Pons (tissue), 1 donor: ENCODE measurements around the gene ADGRB2.

Experiments
- DNase-seq: peaks from one replicate; pipeline ENCODE4 v3.0.0-alpha.2; 2016; ENCODE audit warnings: low spot score

The ADGRB2 gene

DNA sequence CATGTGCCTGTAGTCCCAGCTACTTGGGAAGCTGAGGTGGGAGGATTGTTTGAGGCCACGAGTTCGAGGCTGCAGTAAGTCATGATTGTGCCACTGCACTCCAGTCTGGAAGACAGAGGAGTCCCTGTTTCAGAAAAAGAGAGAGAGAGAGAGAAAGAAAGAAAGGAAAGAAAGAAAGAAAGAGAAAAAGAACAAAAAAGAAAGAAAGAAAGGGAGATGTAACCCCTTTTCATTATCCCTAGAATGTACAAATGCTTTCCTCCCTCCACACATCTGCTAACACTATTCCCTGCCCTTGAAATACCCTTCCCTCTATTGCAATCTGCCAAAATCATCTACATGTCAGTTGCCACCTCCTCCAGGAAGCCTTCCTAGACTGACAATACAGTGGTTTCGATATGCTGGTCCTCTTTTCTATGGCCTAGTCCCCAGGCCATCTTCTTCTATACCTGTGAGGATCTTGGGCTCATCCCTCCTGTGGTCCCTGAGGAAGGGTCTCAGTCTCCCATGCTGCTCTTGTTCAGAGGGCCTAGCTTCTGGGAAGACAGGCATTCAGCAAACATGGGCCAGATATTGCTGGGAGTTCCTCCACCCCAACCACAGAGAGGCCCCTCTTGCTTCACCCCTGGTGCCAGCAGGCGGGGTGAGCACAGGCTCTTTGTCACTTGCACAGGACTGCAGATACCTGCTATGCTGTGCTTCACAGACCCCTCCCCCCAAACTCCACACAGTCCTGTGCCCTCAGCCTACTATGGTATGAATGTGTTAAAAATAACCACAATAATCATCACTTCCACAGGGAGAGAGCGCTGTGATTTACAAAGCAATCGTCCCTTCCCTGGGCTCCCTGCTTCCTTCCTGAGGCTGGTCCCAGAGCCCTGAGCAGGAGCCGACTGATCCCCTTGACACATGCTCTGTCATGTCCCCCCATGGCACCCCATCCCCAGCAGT is 14.1 kb downstream of the ADGRB2 start:
- no peak for DNase-seq

DNA sequence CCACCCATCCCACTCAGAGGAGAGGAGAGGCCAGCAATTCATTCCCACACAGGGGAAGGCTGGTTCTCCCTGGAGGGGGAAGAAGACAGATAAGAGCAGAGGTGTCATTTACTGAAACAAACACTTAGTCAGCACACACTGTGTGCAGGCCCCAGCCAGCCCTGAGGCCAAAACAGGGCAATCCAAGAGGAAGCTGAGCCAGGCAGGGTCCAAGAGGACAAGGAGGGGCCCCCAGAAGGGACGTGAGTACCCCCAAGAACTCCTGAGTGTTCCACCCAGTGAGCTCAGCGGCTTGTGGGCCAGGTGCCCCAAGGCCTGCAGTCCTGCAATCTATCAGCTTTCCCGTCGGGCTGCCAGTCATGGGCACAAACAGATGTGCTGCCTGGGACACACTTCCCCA is 15.8 kb downstream of the ADGRB2 start:
- DNase-seq: no peak

DNA sequence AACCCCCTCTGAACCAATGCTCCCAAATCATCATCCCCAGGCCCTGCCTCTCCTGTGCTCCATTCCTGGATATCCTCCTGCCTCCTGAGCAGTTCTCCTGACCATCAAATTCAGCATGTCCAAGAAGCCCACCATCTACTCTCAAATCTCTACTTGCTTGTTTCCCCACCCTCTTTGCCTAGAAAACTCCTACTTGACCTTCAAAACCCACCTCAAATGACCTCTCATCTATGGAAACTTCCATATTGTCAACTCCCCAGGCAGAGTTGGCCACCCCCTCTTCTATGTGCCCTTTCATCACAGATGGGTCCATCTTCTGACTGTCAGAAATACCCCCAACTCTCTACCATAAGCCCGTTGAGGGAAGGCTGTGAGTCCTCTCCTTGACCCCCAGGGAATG is 16.8 kb downstream of the ADGRB2 start:
- DNase-seq: no peak

DNA sequence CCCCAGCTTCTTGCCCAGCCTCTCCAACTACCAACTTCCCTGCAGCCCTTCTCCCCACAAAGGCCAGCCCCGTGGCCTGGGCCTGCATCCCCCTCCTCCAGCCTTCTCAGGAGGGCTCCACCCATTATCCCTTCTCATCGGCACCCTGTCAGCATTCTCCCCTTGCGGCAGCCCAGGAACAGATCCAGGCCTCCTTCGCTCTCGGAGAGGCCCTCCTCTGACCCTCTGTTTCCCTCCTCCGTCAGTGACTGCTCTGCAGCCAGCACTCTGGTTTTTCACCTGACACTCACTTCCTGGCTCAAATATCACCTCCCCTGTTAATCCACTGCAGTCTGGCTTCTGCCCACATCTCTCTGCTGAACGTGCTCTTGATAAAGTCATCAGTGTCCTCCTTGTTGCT is 17.5 kb downstream of the ADGRB2 start:
- DNase-seq: no peak

DNA sequence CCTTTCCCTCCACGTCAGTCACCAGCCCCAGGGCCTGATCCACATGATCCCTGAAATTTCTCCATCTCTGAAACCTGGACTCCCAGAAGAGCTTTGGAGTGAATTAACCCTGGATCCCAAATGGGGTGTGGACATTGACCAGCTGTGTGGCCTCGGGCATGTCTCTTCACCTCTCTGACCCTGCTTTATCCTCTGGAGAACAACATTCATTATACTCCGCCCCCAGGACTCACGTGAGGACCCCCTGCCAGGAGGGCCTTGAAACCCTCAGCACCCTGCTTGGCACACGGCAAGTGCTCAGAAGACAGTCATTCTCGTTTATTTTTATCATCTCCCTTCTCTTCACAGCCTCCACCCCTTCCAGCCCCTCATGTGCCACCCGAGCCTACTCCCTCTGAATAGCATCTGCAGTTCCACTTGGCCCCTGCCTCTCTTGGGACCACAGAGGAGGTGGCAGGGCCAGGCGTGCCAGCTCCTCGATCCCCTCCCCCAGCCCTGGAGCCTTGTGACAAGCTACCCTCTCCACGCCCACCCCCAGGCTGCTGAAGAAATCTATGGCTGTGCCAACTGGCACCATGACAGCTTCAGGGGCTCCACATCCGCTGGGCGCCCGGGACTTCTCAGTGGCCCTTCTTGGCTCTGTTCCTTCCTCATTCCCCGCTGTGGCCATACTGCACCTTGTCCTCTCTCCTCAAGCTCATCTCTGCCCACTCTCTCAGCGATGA is 18.0 kb downstream of the ADGRB2 start:
- no peak for DNase-seq

DNA sequence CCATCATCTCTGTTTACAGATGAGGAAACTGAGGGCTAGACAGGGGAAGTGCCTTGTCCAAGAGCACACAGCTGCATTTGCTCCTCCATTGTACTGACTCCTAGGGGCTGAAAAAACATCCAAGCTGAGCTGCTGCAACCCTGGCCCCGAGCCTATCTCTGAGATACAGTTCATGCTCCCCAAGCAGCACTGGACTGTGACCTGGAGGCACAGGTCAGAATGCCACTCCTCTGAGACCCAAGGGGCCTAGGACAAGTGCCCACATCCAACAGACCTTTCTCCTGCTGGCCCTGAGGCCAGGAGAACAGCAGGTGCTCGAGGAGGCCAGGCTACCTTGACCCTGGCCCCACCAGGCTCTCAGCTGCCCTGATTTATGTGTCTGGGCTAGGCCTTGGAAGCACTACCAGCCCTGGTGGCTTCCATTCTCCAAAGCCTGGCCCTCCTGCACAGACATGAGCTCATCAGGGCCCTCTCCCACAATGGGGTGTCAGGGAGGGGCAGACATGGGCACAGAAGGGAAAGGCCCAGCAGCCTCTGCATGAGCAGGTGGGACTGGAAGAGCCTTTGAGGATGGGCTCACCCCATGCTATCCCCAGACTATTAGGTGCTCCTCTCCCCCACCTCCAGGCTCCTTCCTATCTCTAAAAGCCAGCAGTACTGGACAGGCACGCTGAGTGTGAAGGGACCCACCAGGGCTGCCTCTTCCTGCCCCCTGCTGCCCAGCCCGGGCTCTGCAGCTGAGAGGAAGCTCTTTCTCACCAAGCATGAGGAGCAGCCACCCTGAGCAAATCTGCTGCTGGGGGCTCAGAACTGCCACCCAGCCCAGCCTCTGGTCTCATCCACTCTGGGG is 18.8 kb downstream of the ADGRB2 start:
- peak; percentile 56 for DNase-seq

DNA sequence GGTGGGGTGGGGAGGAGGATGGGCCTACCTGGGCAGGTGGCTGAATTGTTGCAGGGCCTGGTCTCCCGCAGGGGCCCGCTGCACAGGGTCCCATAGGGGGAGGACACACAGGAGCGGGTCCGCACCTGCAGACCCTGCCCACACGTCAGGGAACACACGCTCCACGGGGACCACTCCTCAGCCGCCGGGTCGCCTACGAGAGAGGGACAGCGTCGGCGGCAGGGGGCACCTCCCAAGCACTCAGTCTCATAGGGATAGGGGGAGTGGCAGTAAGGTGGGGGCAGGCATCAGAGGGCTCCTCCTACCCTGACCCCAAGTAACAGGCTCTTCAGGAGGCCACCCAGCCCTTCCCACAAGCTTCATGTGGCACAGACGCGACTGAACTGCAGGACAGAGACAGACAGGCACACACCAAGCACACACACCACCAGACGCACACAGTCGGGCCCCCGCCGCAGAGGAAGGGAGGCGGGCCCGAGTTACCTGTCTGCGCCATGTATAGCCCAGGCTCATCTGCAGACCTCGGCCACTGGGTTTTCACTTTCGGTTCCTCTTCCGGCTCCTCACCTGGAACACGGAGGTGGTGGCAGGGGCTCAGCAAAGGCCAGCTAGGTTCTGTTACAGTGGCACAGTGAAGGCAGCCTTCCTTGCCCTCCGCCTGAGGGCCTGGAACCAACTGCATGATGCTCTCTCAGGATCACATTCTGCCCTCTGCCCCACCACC is 19.8 kb downstream of the ADGRB2 start:
- DNase-seq: no peak

DNA sequence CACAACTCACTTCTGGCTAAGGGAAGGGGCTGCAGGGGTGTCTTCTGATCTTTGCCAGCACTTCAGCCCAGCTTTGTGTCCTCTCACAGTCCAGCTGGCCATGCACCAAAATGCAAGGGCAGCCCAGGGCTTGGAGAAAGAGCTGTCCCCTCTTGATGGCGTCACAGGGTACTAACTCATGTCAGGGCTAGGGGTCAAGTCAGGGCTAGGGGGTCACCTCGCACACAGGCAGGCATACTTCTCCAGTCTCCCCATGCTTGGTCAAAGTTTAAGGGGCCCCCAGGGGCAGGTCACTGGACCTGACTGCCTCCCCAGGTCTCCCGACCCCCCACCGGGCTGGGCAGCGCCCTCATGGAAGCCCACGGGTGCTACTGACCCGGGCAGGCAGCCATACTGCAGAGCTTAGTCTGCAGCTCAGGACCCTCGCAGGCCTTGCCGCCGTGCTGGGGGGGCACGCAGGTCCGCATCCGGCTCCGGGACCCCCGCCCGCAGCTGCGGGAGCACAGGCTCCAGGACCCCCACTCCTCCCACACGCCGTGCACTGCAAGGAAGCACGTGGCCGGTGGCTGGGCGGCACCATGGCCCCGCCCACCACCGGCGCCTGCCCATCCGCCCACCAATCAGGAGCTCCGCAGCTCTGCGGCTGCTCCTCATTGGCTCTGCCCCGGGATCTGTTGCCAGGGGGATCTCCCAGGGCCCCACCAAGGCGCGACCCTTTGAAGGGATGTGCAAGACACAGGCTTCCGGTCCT is 21.5 kb downstream of the ADGRB2 start:
- DNase-seq: no peak

DNA sequence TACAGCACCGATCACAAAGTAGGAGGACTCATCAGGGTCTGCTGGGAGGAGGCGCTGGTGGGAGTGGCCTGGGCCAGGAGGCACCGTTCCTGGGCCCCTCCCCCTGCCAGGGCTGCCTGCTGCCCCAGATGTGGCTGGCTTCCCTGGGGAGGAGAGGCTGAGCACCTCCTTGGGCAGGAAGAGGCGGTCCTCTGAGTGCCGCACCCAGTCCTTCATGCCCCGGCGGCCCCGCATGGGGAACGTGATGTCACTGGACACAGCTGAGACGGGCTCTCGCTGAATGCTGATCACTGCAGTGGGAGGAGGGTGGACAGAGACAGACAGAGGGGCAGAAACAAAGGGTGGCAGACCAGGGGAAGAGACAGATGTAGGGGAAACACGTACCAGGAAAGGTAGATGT is 24.8 kb downstream of the ADGRB2 start:
- DNase-seq: no peak

DNA sequence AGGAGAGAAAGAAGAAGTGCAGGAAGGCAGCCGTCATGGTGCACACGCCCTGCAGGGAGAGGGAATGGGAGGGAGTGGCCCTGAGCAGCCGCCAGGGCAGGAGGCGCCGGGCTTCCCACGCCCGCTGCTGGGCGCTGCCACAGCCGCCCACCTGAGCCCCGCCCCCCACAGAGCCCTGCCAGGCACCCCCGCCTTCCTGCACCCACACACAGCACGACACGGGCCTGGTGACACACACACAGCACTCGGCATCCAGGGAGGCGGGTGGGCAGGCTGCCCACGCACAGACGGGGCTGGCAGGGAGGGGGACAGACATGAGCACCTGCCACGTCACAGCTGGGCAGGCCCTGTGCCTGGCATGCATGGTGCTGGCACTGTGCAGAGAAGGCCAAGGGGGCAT is 27.5 kb downstream of the ADGRB2 start:
- DNase-seq: no peak

DNA sequence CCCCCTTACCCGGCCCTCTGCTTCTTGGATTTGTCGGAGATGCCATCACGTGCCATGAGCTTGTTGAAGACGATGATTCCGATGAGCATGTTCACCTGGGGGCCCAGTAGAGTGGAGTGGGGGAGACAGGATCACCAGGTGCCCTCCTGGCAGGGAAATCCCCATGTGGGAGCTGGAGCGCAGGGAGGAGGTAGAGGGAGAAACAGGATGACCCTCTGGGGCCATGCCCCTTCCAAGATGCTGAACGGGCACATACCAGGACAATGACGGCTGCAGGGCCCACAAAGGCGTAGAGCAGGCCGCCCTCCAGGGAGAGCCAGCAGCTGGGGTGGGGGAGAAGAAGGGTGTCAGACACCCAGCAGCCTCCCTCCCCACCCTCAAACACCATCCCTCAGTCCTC is 28.6 kb downstream of the ADGRB2 start:
- DNase-seq: no peak

DNA sequence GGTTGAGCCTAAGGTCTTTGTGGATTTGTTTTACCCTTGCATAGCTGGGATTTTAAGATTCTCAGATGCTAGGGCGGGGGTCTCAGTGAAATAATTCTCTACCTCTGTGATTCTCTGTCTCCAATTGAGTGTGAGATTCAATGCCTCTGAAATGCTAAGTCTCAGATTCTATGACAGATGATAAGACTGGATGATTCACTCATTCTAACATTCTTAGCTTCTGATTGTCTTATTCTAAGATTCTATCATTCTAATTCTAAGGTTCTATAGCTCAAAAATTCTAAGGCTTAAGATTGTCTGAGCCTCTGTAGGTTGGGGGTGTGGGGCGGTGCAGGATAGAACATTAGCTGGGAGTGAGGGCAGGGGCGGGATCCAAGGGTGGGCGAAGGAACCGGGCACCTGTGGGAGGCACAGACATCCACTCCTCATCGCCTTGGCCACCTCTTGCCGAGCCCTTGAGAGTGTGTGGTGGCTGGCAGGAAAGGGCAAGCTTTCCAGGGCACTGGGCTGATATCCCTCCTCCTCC is 29.5 kb downstream of the ADGRB2 start:
- DNase-seq: no peak

DNA sequence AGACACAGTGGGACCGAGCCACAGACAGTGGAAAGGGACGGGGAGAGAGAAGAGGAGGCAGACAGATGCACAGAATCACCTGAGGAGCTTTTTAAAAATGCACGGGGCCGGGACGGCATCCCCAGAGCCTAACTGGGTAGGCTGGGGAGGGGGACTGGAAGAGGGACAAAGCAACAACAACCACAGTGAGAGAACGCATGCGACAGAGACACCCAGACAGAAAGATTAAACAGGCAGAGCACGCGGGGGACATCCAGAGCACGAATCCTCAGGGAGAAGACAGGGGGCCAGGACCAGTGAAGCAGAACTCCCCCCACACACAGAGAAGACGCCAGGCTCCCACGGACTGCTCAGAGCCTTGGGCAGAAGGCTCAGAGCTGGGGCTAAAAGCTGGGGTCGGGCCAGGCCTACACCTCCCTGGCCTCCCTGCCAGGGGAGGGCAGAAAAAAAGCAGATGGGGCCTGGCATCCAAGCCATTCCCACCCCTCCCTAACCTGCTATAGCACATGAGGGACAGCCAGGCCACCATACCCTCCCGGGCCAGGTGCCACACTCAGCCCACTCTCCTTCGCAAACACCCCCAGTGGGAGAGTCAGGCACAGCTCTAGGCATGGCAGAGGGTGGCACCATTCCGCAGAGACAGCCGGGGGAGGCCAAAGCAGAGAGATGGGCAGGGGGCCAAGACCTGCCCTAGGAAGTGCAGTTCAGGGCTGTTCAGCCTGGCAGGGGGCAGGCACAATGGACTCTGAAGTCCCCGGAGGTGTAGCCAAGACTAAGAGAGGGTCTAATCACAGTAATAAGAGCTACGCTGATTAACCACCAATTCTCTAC is 30.5 kb downstream of the ADGRB2 start:
- no peak for DNase-seq

DNA sequence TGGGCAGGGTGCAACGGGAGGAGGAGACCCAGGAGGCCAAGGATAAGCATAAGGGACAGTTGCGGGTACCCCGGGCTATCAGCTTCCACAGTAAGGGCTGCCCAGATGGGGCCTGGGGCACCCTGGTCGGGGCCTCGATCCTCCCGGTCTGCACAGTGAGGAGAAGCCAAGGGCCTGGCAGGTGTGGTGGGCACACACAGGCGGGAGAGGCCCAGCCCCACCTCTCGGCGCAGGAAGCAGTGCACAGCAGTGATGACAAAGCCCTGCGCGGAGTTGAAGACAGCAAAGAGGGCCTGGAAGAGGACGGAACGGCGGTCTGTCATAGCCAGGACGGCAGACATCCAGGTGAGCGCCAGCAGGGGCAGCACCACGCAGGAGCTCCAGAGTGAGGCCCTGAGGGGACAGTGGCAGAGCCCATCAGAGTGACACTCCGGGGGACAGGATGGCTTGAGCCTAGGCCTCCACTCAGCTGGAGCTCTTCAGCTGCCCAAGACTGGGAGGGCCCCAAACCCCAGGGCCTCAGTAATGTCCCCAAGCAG is 31.3 kb downstream of the ADGRB2 start:
- no peak for DNase-seq

DNA sequence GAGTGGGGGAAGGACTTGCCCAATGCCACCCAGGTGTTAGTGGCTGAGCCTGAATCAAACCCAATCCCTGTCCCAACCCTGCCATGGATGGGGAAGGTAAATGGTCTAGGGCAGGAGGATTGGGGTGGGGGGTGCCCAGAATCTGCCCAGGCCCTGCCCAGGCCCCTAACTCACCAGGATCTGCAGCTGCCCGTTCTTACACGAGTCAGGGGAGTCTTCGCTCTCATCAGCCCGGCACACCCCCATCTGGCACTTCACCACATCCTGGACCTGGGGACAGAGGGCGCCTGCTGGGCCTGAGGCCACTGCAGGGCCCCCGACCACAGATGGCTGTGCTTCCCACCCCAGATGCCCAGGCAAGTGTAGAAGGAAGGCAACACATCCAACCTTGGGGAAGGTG is 31.8 kb downstream of the ADGRB2 start:
- DNase-seq: no peak

DNA sequence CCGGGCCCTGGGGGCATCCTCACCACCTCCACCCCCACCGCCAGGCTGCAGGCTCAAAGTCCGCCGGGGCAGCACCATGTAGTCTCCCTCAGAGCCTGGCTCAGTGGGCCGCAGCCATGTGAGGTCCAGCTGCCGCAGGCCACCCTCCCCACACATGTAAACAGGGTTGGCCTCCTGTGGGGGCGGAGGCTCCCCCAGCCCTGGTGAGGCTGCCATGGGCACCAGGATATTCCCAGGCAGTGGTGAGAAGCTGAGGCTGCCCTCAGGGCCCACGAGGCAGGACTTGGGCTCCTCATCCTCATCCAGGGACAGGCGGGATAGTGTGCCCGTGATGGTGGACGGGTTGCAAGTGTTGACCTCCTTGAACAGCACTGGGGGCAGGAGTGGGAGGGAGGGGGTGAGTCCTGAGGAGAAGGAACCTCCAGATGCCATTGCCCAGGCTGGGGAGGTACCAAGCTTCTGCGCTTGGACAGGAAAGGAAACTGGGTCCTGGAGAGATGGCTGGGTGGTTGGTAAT is 33.0 kb downstream of the ADGRB2 start:
- no peak for DNase-seq

DNA sequence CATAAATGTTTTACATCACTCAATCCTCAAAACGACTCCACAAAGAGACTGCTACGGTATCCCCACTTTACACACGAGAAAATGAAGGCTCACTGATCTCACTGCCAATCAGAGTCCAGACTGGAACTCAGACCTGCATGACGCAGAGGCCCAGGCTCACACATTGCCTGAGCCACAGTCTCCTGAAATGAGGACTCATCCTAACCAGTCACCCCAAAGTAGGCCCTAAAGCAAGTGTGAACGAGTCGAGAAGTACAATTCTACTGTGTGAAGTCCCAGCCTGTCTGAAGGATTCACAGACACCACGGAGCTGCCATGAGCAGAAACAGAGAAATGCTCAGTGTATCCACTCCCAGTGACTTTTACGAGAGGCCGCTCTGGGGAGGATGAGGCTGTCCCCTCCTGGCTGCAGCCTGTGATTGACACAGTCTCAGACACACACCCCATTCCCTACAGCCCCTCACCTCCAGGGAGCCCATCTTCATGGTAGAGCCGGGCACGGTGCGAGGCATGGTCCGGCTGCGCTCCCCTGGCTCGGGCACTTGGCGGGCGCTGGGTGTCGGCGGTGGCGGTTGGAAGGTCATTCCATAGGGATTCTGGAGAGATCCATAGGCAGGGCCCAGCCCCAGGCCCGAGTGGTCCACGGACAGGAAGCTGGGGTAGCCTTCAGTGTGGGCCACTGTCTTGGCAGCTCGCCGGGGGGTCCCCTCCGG is 33.6 kb downstream of the ADGRB2 start:
- DNase-seq: no peak

DNA sequence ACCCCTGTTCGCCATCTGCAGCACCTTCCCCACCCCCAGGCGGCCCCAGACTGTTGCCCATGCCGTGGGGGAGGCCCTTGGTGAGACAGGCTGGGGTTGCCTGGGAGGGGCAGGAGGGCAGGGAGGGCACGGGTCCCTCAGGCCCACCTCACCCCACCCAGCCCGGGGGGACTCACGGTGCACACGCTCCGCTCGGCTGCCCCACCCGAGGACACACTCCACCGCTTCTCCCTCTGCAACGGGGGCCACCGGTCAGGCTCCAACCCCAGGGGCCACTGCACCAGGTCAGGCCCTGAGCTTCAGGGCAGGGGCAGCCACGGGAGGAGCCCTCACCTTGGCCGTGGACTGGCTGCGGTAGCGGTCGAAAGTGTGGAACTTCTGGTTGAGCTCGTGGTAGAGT is 36.3 kb downstream of the ADGRB2 start:
- DNase-seq: no peak

DNA sequence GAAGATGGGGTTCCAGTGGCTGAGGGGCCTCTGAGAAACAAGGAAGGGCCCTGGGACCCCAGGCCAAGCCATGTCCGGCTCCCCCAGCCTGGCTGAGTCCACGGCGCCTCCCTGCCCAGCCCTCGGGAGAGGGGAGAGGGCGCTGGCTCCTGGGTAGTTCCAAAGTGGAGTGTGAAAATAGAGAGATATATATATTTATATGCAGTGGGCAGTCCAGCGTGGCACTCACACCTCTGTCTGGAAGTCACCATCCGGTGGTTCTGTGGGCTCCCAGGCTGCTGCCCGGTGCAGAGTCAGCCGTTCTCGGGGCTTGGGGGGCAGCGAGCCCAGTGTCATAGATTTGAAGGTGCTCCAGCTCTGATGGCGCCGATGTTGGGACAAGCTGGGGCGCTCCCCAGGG is 36.9 kb downstream of the ADGRB2 start:
- no peak for DNase-seq
